Measurements from ENCODE around the gene SFN.
A peak's percentile ranks its signal among the peaks of the same experiment; 100 is the strongest.

The SFN gene

DNA sequence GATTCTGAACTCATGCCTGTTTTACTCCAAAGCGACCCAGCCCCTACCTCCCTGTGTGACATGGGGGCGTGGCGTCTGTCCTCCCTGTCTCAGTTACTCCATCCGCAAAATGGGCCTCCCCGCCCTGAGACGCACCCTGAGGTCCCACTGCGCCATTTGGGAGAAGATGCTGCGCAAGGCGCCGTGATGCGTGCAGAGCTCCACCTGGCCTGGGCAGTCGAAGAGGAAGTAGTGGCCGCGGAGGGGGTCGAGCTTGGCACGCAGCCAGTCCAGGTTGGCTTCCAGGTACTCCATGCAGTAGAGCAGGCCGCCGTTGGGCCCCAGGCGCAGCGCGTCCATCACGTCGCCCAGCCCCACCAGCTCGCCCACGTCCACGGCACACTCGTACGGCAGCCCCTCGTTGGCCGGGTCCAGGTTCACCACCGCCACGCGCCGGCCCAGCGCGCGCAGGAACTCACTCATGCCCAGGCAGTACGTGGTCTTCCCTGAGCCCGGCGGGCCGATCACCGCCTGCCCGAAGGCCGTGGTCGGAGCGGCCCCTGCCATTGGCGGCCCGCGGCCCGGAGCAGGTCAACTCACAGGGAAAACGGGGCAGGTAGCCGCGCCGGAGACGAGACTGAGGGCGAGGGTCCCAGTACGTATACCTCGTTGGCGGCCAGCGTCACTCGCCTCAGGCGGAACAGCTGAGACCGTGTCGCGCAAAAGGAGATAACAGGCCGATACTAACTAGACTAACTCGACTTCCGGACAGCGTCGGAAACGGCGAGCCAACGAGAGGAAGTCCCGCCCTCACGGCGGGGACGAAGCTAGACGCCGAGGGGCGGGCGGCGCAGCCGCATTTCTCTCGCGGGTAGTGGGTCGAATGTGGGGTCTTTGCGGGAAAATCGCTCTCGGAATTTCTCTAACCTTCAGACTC lies 26.9 kb downstream of the SFN start, which contains the start of gene GPN2:
Gene GPN2, minus strand, starts transcription at position 733 of the 916 bp plus-strand sequence. Its CDS starts 187 bp downstream, at position 546.
- H3K4me3 ChIP-seq (ENCODE audit: low read depth, low read length): peak within 1 kb of the TSS; percentile 81
- no peak for TF ChIP-seq CTCF (IDR thresholded peaks at IDR 0.05; ENCODE audit: borderline replicate concordance, insufficient read depth, low read depth, low read length)

- H3K4me3 ChIP-seq (ENCODE audit: low read depth, low read length): peak overlapping the region; percentile 81
- TF ChIP-seq CTCF (IDR thresholded peaks at IDR 0.05; ENCODE audit: borderline replicate concordance, insufficient read depth, low read depth, low read length): no peak
Measured at GRCh38 chr1:26890467-26890796, 27.5 kb downstream of the SFN start.

- TF ChIP-seq CTCF (IDR thresholded peaks at IDR 0.05; ENCODE audit: borderline replicate concordance, insufficient read depth, low read depth, low read length): no peak
- no peak overlapping the region for H3K4me3 ChIP-seq (ENCODE audit: low read depth, low read length)
Measured at GRCh38 chr1:26894263-26894662, 31.3 kb downstream of the SFN start.

- H3K4me3 ChIP-seq (ENCODE audit: low read depth, low read length): no peak overlapping the region
- no peak for TF ChIP-seq CTCF (IDR thresholded peaks at IDR 0.05; ENCODE audit: borderline replicate concordance, insufficient read depth, low read depth, low read length)
Measured at GRCh38 chr1:26897351-26897750, 34.4 kb downstream of the SFN start.

DNA sequence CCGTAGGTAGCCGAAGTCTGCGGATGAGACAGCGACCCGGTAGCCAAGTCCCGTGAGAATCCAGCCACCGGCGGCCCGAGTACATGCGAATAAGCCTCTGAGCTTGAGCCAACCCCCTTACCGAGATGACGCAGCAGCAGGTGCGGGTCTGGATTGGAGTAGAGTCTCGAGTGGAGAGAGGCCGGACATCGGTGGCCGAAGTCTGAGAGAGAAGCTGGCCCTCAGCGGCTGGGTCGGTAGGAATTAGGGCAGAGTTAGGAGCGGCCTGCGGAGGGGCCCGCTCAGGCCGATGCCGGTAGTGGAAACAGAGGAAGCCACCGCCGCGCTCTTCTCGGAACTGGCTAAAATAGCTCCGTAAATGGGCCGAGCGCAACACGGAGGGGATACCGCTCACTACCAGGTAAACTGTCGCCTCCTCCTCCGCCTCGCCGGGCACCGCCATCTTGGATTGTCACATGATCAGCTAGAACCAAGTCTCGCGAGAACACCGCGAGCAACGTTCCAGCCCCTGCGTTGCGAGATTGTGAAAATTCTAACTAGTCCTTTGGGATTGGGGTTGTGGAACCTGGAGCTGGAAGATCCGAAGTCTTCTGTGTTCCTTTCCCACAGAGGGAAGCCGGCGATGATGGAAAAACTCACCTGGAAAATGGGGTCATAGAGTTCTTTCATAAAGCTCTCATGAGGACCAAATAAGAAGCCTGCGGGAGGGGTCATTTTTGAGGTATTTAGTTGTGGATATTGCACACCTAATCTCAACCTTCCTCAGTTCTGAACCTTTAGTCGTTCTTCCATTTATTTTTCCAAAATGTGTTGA lies 37.3 kb downstream of the SFN start, which contains the start of gene GPATCH3:
Gene GPATCH3, minus strand, starts transcription at position 467 of the 814 bp plus-strand sequence. Its CDS starts 25 bp downstream, at position 442.
- peak within 1 kb of the TSS; percentile 78 for H3K4me3 ChIP-seq (ENCODE audit: low read depth, low read length)
- TF ChIP-seq CTCF (IDR thresholded peaks at IDR 0.05; ENCODE audit: borderline replicate concordance, insufficient read depth, low read depth, low read length): no peak

- no peak for TF ChIP-seq CTCF (IDR thresholded peaks at IDR 0.05; ENCODE audit: borderline replicate concordance, insufficient read depth, low read depth, low read length)
- peak overlapping the region; percentile 78 for H3K4me3 ChIP-seq (ENCODE audit: low read depth, low read length)
Measured at GRCh38 chr1:26900815-26901511, 38.0 kb downstream of the SFN start.
